ENCODE measurements around the gene TMEM214.

TMEM214 gene

DNA sequence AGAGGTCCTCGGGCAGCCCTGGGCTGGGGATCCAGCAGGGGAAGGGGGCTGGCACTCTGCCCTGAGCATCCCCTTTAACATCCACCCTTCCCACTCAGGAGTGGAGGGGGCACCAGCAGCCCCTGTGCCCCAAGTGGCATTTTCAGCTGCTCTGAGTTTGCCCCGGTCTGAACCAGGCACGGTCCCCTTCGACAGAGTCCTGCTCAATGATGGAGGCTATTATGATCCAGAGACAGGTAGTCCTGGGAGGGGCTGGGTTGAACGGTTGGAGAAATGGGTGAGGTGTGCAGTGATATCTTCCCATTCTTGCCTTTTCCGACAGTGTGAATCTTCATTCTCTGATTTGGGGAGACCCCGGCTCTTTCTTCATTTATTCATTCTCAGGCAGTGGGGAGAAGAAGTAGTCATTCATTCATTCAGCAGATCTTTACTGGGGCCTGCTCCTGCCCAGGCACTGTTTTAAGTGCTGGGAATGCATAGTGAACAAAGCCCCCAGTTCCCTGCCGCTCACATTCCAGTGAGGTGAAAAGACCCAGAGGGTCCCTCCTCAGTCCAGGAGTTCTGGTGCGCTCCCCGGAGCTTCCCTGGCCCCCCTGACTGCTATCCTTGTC is 52.4 kb downstream of the TMEM214 start:
- DNase-seq (ENCODE audit: low read depth), result no peak

DNA sequence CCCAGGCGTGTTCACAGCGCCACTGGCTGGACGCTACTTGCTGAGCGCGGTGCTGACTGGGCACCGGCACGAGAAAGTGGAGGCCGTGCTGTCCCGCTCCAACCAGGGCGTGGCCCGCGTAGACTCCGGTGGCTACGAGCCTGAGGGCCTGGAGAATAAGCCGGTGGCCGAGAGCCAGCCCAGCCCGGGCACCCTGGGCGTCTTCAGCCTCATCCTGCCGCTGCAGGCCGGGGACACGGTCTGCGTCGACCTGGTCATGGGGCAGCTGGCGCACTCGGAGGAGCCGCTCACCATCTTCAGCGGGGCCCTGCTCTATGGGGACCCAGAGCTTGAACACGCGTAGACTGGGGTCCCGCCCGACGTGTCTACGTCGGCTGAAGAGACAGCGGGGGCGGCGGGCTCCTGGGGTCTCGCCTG is 52.9 kb downstream of the TMEM214 start:
- no peak for DNase-seq (ENCODE audit: low read depth)

DNA sequence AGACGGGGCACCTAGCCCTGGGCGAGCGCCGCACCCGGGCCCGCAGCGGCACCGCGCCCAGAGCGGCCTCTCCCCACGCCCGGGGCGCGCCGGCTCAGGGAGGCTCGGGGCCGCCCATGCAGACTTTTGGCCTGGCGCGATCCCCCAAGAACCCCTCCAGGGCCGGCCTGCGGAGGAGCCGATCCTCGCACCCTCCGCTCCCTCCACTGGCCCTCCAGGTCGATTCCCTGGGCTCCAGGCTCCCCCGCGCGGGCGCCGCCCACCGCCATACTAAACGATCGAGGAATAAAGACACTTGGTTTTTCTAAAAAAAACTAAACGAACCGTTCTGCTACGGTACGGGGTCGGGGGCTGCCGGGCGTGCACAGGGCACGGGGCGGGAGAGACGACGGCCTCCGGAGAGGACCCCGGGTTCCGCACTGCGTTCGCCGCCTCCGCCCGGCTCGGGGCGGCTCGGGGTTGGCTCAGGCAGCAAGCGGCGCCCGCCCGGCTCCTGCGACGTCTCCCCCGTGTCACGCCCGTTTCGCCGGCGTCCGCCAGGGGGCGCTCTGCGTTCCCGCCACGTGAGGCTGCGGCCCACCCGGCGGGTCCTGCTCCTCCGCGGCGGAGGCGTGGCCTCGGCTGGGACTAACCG is 53.4 kb downstream of the TMEM214 start:
- peak; percentile 99 for DNase-seq (ENCODE audit: low read depth)

DNA sequence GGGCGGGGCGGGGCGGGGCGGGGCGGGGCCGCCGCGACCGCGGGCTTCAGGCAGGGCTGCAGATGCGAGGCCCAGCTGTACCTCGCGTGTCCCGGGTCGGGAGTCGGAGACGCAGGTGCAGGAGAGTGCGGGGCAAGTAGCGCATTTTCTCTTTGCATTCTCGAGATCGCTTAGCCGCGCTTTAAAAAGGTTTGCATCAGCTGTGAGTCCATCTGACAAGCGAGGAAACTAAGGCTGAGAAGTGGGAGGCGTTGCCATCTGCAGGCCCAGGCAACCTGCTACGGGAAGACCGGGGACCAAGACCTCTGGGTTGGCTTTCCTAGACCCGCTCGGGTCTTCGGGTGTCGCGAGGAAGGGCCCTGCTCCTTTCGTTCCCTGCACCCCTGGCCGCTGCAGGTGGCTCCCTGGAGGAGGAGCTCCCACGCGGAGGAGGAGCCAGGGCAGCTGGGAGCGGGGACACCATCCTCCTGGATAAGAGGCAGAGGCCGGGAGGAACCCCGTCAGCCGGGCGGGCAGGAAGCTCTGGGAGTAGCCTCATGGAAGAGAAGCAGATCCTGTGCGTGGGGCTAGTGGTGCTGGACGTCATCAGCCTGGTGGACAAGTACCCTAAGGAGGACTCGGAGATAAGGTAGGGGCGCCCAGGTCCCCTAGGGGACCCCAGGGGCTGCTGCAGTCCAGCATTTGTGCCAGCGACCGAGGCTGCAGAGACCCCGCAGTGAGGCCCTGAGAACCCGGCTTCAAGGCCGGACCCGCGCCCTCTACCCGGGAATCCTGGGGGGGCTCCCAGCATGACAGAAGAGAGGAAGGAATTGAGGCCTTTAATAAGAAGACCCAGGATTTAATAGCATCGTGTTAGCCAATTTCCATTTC is 54.2 kb downstream of the TMEM214 start, which contains the start of gene KHK:
Gene KHK, plus strand, starts transcription at position 49 of the 870 bp plus-strand sequence. Its CDS starts 488 bp downstream, at position 537.
- DNase-seq (ENCODE audit: low read depth), result no peak

DNA sequence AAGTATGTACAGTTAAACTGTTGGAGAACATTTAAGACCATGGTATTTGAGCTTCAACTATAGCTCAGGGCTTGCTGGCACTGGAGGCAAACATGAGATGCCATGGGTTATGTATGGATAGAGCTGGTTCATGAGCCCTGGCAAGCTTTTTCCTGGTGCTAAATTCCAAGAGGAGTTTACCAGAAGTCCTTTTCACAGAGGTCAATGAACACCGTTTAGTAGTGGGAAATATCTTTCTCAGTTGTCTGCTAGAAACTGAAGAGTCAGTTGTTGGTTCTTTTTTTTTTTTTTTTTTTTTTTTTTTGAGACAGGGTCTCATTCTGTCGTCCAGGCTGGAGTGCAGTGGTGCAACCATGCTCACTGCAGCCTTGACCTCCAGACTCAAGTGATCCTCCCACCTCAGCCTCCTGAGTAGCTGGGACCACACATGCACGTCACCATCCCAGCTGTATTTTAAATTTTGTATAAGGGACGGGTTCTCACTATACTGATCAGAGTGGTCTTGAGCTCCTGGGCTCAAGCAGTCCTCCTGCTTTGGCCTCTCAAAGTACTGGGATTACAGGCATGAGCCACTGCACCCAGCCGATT is 55.2 kb downstream of the TMEM214 start:
- no peak for DNase-seq (ENCODE audit: low read depth)

DNA sequence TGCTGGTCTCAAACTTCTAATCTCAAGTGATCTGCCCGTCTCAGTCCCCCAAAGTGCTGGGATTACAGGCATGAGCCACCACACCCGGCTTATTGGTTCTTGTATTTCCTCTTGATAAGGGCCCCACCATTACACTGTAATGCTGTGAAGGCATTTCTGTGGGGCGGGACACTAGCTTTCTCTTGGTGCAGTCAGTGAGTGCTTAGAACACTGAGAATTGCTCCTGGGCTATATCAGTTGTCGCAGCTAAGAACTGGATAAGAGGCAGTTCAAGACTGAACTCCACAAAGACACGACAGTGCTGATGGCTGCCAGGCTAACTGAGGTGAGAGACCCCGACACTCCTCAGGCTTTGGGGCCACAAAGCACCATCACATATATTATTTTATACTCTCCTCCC is 55.9 kb downstream of the TMEM214 start:
- no peak for DNase-seq (ENCODE audit: low read depth)

DNA sequence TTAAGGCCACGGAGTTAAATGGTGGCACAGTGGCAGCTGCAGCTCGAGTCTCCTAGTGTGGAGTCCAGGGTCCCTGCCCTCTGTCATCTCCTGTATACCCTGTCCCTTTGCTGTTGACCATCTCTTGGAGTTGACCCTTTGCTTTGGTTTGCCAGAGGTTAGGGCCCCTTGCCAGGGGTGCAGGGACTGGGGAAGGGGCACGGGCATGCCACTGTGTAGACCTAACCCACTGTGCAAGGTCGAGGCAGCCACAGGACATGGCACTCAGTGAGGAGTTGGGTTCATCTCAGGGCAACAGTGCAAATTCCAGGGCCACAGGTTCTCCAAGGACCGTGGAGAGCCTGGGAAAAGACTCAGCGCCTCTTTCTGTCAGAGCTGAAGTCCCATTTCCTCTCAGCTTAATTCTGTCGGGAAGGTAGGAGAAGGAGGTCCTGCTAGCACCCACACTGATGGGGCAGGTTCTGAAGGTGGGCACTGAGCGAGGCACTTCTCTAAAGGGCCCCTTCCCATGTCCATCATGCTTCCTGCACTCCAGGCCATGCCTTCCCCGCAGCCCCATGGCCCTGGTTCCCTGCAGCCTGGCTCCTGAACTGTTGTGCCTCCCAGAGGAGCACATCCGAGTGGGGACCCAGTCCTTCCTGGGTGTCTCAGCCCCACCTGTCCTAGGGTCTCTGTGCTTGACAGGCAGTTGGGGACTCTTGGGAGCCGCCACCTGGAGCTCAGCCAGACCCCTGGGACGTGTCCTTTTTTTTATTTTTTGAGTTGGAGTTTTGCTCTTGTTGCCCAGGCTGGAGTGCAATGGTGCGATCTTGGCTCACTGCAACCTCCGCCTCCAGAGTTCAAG is 56.6 kb downstream of the TMEM214 start:
- DNase-seq (ENCODE audit: low read depth), result no peak

Measured in stimulated activated CD8-positive, alpha-beta memory T cell treated with anti-CD3 and anti-CD28 coated beads, Interleukin-12 subunit alpha, Interleukin-12 subunit beta, amount 100 ng/mL, for 4 hours (primary cell).